Natural killer cell (primary cell): ENCODE measurements around the gene GLIS1. TPM values are rescaled to one million over a fixed set of nuclear protein-coding genes. Genes with fewer than 3 reads are reported as not detected.

ENCODE experiments used
- ATAC-seq, 3 donors: fragments of 150-1000 bp in 2 of 3; fragments of 200-7000 bp in 1 of 3; cut with Tn5 transposase; 1 replicate in 1 of 3; 2 replicates in 2 of 3; pipeline ENCODE4 v1.10.0; 2021; ENCODE audit warnings: mild to moderate bottlenecking in 2 of 3, moderate library complexity in 2 of 3
- DNase-seq, 2 donors: peaks; one replicate each; pipeline versions ENCODE4 v3.0.0 to v3.0.0-alpha.2; 2013 to 2021; ENCODE audit warnings: mixed read lengths in 1 of 2
- H3K27ac ChIP-seq: one replicate; pipeline ENCODE4 v1.5.1; 2013; ENCODE audit warnings: mild to moderate bottlenecking, low read length
- H3K27me3 ChIP-seq: one replicate; pipeline ENCODE4 v1.6.1; 2013; ENCODE audit warnings: low read length; ENCODE audit not compliant: control insufficient read depth, insufficient read depth
- H3K36me3 ChIP-seq: one replicate; pipeline ENCODE4 v1.6.1; 2013; ENCODE audit warnings: low read length; ENCODE audit not compliant: control insufficient read depth, insufficient read depth
- H3K4me1 ChIP-seq: one replicate; pipeline ENCODE4 v1.6.1; 2013; ENCODE audit warnings: low read length; ENCODE audit not compliant: control insufficient read depth, insufficient read depth
- H3K4me3 ChIP-seq: one replicate; pipeline ENCODE4 v1.5.1; 2013; ENCODE audit warnings: low read length
- H3K9me3 ChIP-seq: one replicate; pipeline ENCODE4 v1.6.1; 2013; ENCODE audit warnings: low read length; ENCODE audit not compliant: control insufficient read depth, insufficient read depth
- H3K27ac Mint-ChIP-seq, 2 donors: one replicate each; pipeline ENCODE4 v1.8.0; 2022; ENCODE audit warnings: mild to moderate bottlenecking in 2 of 2, mixed read lengths in 2 of 2, moderate library complexity in 1 of 2
- H3K27me3 Mint-ChIP-seq, 2 donors: one replicate each; pipeline ENCODE4 v1.8.0; 2022; ENCODE audit warnings: low read depth in 2 of 2, mixed read lengths in 2 of 2
- H3K36me3 Mint-ChIP-seq: one replicate; pipeline ENCODE4 v1.8.0; 2022; ENCODE audit warnings: mixed read lengths
- H3K4me1 Mint-ChIP-seq, 2 donors: one replicate each; pipeline ENCODE4 v1.8.0; 2022; ENCODE audit warnings: mixed read lengths in 2 of 2
- H3K4me3 Mint-ChIP-seq: one replicate; pipeline ENCODE4 v1.8.0; 2022; ENCODE audit warnings: mild to moderate bottlenecking, moderate library complexity, mixed read lengths
- H3K9me3 Mint-ChIP-seq, 2 donors: one replicate each; pipeline ENCODE4 v1.8.0; 2022; ENCODE audit warnings: mixed read lengths in 2 of 2
- WGBS: methylation state at CpG from one replicate; pipeline ENCODE4 v1.1.7; 2013; ENCODE audit warnings: missing lambda C conversion rate; ENCODE audit not compliant: insufficient coverage; 5-methylcytosine and 5-hydroxymethylcytosine counted together
- intact Hi-C: fragments of 100-400 bp; cut with micrococcal nuclease; formaldehyde crosslinking; loops from one replicate; pipeline ENCODE4 v1.14.2; 2022
- total RNA-seq, 4 donors: library from RNA; stranded (reverse); fragments of 120-200 nt in 1 of 4; gene quantifications; one replicate each; pipeline versions ENCODE4 v1.2.3 to v1.2.4, GENCODE V29; 2013 to 2022
- TF ChIP-seq, protein P1 (sequence below): fragments of 200-600 bp; IDR thresholded peaks from one replicate; pipeline ENCODE4 v1.8.0; 2022; ENCODE audit warnings: antibody characterized with exemption

The GLIS1 gene
- total RNA-seq, 3 donors from 2014 or later (not counting 1 experiment from before 2014, with no cell fraction given): not detected

DNA sequence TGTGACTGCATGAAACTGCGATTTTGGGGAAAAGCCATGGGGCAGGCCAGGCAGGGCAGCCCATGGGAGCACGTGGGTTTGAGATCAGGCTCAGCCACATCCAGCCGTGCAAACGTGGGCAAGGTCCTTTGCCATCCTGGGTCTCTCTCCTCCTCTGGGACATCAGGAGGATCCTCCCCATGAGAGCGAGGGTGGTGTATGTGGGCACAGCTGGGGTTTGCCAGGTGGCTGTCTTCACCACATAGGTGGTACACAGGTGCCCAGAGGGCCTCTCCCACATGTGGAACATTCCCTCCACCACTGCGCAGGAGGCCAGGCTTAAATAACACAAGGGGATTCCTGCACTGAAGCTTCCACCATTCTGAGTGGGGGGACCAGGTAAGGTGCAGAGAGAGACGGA, 143.1 kb downstream of the GLIS1 start:
- H3K27me3 Mint-ChIP-seq: peaks cover 8 to 17% of the 10 kb centered on the region in 2 donors
- H3K27ac Mint-ChIP-seq: no peak overlapping the region
- H3K4me1 ChIP-seq: peaks cover 16% of the 10 kb centered on the region
- TF ChIP-seq, protein P1, sequence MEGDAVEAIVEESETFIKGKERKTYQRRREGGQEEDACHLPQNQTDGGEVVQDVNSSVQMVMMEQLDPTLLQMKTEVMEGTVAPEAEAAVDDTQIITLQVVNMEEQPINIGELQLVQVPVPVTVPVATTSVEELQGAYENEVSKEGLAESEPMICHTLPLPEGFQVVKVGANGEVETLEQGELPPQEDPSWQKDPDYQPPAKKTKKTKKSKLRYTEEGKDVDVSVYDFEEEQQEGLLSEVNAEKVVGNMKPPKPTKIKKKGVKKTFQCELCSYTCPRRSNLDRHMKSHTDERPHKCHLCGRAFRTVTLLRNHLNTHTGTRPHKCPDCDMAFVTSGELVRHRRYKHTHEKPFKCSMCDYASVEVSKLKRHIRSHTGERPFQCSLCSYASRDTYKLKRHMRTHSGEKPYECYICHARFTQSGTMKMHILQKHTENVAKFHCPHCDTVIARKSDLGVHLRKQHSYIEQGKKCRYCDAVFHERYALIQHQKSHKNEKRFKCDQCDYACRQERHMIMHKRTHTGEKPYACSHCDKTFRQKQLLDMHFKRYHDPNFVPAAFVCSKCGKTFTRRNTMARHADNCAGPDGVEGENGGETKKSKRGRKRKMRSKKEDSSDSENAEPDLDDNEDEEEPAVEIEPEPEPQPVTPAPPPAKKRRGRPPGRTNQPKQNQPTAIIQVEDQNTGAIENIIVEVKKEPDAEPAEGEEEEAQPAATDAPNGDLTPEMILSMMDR: no peak
- H3K4me1 Mint-ChIP-seq: peaks cover 10 to 16% of the 10 kb centered on the region in 2 donors
- 87% methylated on average over 7 of the region's 7 CpGs for WGBS
- H3K36me3 ChIP-seq: no peaks in the 10 kb centered on the region
- no peak overlapping the region for H3K27ac ChIP-seq
- H3K4me3 ChIP-seq: no peak overlapping the region
- intact Hi-C loops: no loop called here
- no peaks in the 10 kb centered on the region for H3K36me3 Mint-ChIP-seq
- ATAC-seq (no peak), DNase-seq (no peak)
- no peak overlapping the region for H3K4me3 Mint-ChIP-seq
- no peaks in the 10 kb centered on the region for H3K9me3 ChIP-seq
- H3K27me3 ChIP-seq: no peaks in the 10 kb centered on the region
- no peaks in the 10 kb centered on the region for H3K9me3 Mint-ChIP-seq

DNA sequence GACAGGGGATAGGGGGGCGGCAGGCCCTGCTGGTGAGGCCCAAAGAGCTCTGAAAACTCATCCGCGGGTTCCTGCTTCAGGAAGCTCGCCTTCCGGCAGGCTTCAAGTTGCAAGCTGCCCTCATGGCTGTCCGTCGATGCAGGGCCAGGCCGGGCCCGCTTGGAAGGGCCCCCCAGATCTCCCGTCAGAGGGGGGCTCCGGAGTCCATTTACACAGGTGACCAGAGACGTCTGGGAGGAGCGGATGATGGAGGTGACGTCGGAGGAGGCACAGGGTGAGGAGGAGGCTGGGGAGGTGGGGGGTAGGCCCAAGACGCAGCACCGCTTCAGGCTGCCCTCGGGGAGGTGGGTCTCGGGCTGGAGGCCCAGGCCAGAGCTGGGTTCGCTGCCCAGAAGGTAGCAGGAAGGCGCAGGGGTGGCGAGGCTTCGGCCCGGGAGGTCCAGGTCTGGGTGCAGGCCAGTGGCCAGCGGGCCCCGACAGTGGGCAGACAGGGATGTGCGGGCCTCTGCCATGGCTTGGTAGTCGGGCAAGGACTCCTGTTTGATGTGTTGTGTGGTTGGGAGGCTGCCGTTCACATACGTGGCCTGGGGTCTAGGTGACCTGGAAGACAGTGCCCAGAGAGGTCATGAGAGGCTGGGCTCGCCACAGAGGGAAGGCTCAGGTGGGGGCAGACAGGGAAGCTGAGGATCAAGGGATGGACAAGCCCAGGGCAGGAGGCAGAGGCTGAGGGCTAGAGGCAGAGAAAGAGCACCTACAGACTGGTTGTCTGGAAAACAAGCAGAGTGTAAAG, 144.4 kb downstream of the GLIS1 start:
- Histone ChIP-seq H3K27ac (no peak overlapping the region), H3K27me3 (no peaks in the 10 kb centered on the region), H3K9me3 (no peaks in the 10 kb centered on the region), H3K36me3 (no peaks in the 10 kb centered on the region), H3K4me1 (peaks cover 3% of the 10 kb centered on the region), H3K4me3 (no peak overlapping the region)
- TF ChIP-seq, protein P1: no peak
- ATAC-seq (no peak), DNase-seq (no peak)
- no peaks in the 10 kb centered on the region for H3K9me3 Mint-ChIP-seq
- H3K27me3 Mint-ChIP-seq: peaks cover 16 to 17% of the 10 kb centered on the region in 2 donors
- intact Hi-C loops: loop anchor here (5.0 kb wide), 1 partner anchor 107 kb away; no protein-coding TSS in a partner anchor
- H3K4me1 Mint-ChIP-seq: peaks cover 0 to 5% of the 10 kb centered on the region in 2 donors
- H3K4me3 Mint-ChIP-seq: no peak overlapping the region
- no peaks in the 10 kb centered on the region for H3K36me3 Mint-ChIP-seq
- no peak overlapping the region for H3K27ac Mint-ChIP-seq
- WGBS: 91% methylated on average over 31 of the region's 31 CpGs

DNA sequence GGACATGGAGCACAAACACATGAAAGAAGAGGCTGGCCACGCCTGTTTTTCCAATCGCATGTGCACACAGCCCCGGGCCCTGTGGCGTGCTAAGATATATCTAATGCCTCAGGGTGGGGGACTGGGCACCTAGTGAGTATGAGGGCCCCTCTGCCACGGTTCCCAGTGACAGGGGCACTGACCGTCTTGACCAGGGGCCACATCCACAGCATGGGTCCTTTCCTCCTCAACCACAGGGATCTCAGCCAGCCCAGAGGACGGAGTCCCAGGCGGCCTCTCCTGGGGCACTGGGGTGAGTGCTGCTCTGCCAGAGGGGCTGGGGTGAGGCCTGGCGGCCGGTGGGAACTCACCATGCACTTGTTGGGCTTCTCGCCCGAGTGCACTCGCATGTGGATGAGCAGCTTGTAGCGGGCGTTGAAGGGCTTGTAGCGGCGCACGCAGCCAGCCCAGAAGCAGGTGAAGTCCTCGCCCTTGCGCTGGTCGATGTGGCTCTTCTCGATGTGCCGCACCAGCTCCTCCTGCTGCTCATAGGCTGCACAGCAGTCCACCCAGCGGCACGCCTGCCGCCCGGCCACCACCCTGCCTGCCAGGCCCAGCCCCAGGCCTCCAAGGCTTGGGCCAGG, 145.1 kb downstream of the GLIS1 start:
- Mint-ChIP-seq H3K36me3 (no peaks in the 10 kb centered on the region), H3K4me1 (peaks cover 0 to 5% of the 10 kb centered on the region in 2 donors), H3K27ac (no peak overlapping the region), H3K4me3 (no peak overlapping the region), H3K9me3 (no peaks in the 10 kb centered on the region), H3K27me3 (peaks cover 17 to 18% of the 10 kb centered on the region in 2 donors)
- no peaks in the 10 kb centered on the region for H3K36me3 ChIP-seq
- H3K27ac ChIP-seq: no peak overlapping the region
- no peak overlapping the region for H3K4me3 ChIP-seq
- no peaks in the 10 kb centered on the region for H3K9me3 ChIP-seq
- TF ChIP-seq, protein P1: no peak
- H3K27me3 ChIP-seq: no peaks in the 10 kb centered on the region
- H3K4me1 ChIP-seq: no peaks in the 10 kb centered on the region
- intact Hi-C loops: loop anchor here (5.0 kb wide), 1 partner anchor 107 kb away; no protein-coding TSS in a partner anchor
- 86% methylated on average over 27 of the region's 27 CpGs for WGBS
- ATAC-seq: peak in 2 of 3 donors; percentile 76 to 86
- DNase-seq: peak in 1 of 2 donors; percentile 29
